Liver (tissue), 9 donors: Measurements from ENCODE around the gene WDR90. TPM values are rescaled to one million over a fixed set of nuclear protein-coding genes. Genes with fewer than 3 reads are reported as not detected.

ENCODE experiments used
- DNase-seq: peaks from one replicate; pipeline ENCODE4 v3.0.0-alpha.2; 2017; ENCODE audit warnings: low spot score
- H3K27ac ChIP-seq, 2 donors: one replicate each; pipeline ENCODE4 v1.7.0; 2013; ENCODE audit warnings: inconsistent platforms in 2 of 2, low read length in 2 of 2, control low read depth in 1 of 2, low read depth in 1 of 2, mild to moderate bottlenecking in 1 of 2
- H3K27me3 ChIP-seq, 4 donors: one replicate each; pipeline versions ENCODE4 v1.6.1 to v1.7.0; 2013; ENCODE audit warnings: low read length in 3 of 4, inconsistent platforms in 1 of 4, mild to moderate bottlenecking in 1 of 4, moderate library complexity in 1 of 4; ENCODE audit not compliant: control insufficient read depth in 4 of 4, insufficient read depth in 4 of 4
- H3K36me3 ChIP-seq, 4 donors: one replicate each; pipeline versions ENCODE4 v1.6.1 to v1.7.0; 2013; ENCODE audit warnings: low read length in 3 of 4, mild to moderate bottlenecking in 3 of 4, low read depth in 1 of 4, moderate library complexity in 1 of 4; ENCODE audit not compliant: control insufficient read depth in 4 of 4, insufficient read depth in 3 of 4
- H3K4me1 ChIP-seq, 4 donors: one replicate each; pipeline versions ENCODE4 v1.6.1 to v1.7.0; 2013; ENCODE audit warnings: low read length in 3 of 4, mild to moderate bottlenecking in 3 of 4, moderate library complexity in 1 of 4; ENCODE audit not compliant: control insufficient read depth in 4 of 4, insufficient read depth in 4 of 4
- H3K4me3 ChIP-seq, 3 donors: one replicate each; pipeline versions ENCODE4 v1.6.1 to v1.7.0; 2013; ENCODE audit warnings: low read length in 3 of 3, control low read depth in 1 of 3, low read depth in 1 of 3, mild to moderate bottlenecking in 1 of 3
- H3K9ac ChIP-seq, 2 donors: one replicate each; pipeline ENCODE4 v1.7.0; 2013; ENCODE audit warnings: low read length in 2 of 2, mild to moderate bottlenecking in 2 of 2, moderate library complexity in 2 of 2, control low read depth in 1 of 2, low read depth in 1 of 2
- H3K9me3 ChIP-seq, 4 donors: one replicate each; pipeline versions ENCODE4 v1.6.1 to v1.7.0; 2013; ENCODE audit warnings: low read length in 3 of 4; ENCODE audit not compliant: control insufficient read depth in 4 of 4
- ATF3 ChIP-seq: IDR thresholded peaks from 2 replicates; pipeline ENCODE4 v1.6.1; 2016; ENCODE audit warnings: antibody characterized with exemption
- FOXA2 ChIP-seq: IDR thresholded peaks from 2 replicates; pipeline ENCODE4 v1.6.1; 2016; ENCODE audit warnings: antibody characterized with exemption
- GABPA ChIP-seq, 2 donors: IDR thresholded peaks in 1 of 2; conservative IDR thresholded peaks in 1 of 2; 2 replicates each; pipeline ENCODE4 v1.6.1; 2016; ENCODE audit warnings: antibody characterized with exemption in 2 of 2, mild to moderate bottlenecking in 1 of 2, moderate library complexity in 1 of 2
- MAX ChIP-seq: IDR thresholded peaks from 2 replicates; pipeline ENCODE4 v1.6.1; 2016; ENCODE audit warnings: antibody characterized with exemption
- NR2F2 ChIP-seq: IDR thresholded peaks from 2 replicates; pipeline ENCODE4 v1.6.1; 2016; ENCODE audit warnings: antibody characterized with exemption
- RAD21 ChIP-seq, 2 donors: IDR thresholded peaks; 2 replicates each; pipeline ENCODE4 v1.6.1; 2016; ENCODE audit warnings: antibody characterized with exemption in 2 of 2, mild to moderate bottlenecking in 2 of 2
- REST ChIP-seq: IDR thresholded peaks from 2 replicates; pipeline ENCODE4 v1.6.1; 2016; ENCODE audit warnings: antibody characterized with exemption, mild to moderate bottlenecking
- SP1 ChIP-seq: IDR thresholded peaks from 2 replicates; pipeline ENCODE4 v1.6.1; 2018; ENCODE audit warnings: antibody characterized with exemption, mild to moderate bottlenecking
- TAF1 ChIP-seq: conservative IDR thresholded peaks from 2 replicates; pipeline ENCODE4 v1.6.1; 2016; ENCODE audit warnings: antibody characterized with exemption, mild to moderate bottlenecking
- YY1 ChIP-seq: IDR thresholded peaks from 2 replicates; pipeline ENCODE4 v1.6.1; 2016; ENCODE audit warnings: antibody characterized with exemption, mild to moderate bottlenecking
- WGBS: extraction: QIAGEN DNeasy Blood & Tissue Kit; methylation state at CpG from one replicate; pipeline ENCODE4 v1.1.7; 2013; 5-methylcytosine and 5-hydroxymethylcytosine counted together
- polyA plus RNA-seq, 2 donors: library from polyadenylated mRNA; stranded (reverse) in 1 of 2; unstranded in 1 of 2; fragments of 200-250 nt in 1 of 2; fragments of >200 nt in 1 of 2; fragmentation: Nextera tagmentation in 1 of 2; extraction: Ambion mirVana in 1 of 2; gene quantifications; one replicate each; pipeline versions ENCODE4 v1.2.1 to v1.2.3, GENCODE V29; 2013 to 2015
- total RNA-seq, 2 donors: library from RNA; depleted of rRNA; stranded (reverse); fragments of >200 nt; gene quantifications; one replicate each; pipeline ENCODE4 v1.2.3, GENCODE V29; 2014
- donor health status: healthy.
- donor health status: healthy.
- donor health status: healthy.
- donor health status: healthy.
- donor health status: healthy.

Gene WDR90
- total and polyA plus RNA-seq, 4 donors, result 4.7 to 13.4 (median 7.9) TPM

GRCh38 chr16:600781-601180 lies 48.4 kb upstream of the WDR90 start:
- Histone ChIP-seq H3K27ac (no peak overlapping the region), H3K4me1 (peaks cover 9 to 34% (median 18%) of the 10 kb centered on the region in 4 donors), H3K9me3 (no peaks in the 10 kb centered on the region), H3K27me3 (no peaks in the 10 kb centered on the region), H3K9ac (no peak overlapping the region), H3K36me3 (peaks cover 0 to 4% (median 2%) of the 10 kb centered on the region in 4 donors), H3K4me3 (no peak overlapping the region)
- WGBS, result 70% methylated on average over 7 of the region's 7 CpGs
- TF ChIP-seq YY1, result no peak
- TF ChIP-seq SP1, result no peak
- TF ChIP-seq ATF3, result no peak
- peak in 1 of 2 donors; percentile 35 for TF ChIP-seq RAD21 (IDR thresholded peaks at IDR 0.05)
- DNase-seq, result no peak

GRCh38 chr16:603933-604332 lies 45.2 kb upstream of the WDR90 start:
- Histone ChIP-seq H3K4me3 (no peak overlapping the region), H3K4me1 (peaks cover 0 to 18% (median 2%) of the 10 kb centered on the region in 4 donors), H3K36me3 (peaks cover 0 to 4% (median 2%) of the 10 kb centered on the region in 4 donors), H3K9me3 (no peaks in the 10 kb centered on the region), H3K27me3 (no peaks in the 10 kb centered on the region), H3K27ac (no peak overlapping the region), H3K9ac (no peak overlapping the region)
- WGBS, result 80% methylated on average over 5 of the region's 5 CpGs
- no peak for TF ChIP-seq FOXA2
- TF ChIP-seq NR2F2, result no peak
- TF ChIP-seq ATF3, result no peak
- TF ChIP-seq TAF1, result no peak
- no peak for TF ChIP-seq GABPA (IDR thresholded peaks at IDR 0.05 in 1 of 2, conservative IDR thresholded peaks at IDR 0.05 in 1 of 2)
- TF ChIP-seq MAX, result no peak
- no peak for DNase-seq

GRCh38 chr16:606656-607307 lies 42.4 kb upstream of the WDR90 start:
- H3K9me3 ChIP-seq, result no peaks in the 10 kb centered on the region
- H3K4me1 ChIP-seq, result peaks cover 2 to 25% (median 11%) of the 10 kb centered on the region in 4 donors
- no peak overlapping the region for H3K9ac ChIP-seq
- no peak for TF ChIP-seq RAD21 (IDR thresholded peaks at IDR 0.05)
- no peak for TF ChIP-seq REST
- no peak for TF ChIP-seq YY1
- H3K27ac ChIP-seq, result no peak overlapping the region
- H3K36me3 ChIP-seq, result no peaks in the 10 kb centered on the region
- no peak overlapping the region for H3K4me3 ChIP-seq
- no peaks in the 10 kb centered on the region for H3K27me3 ChIP-seq
- 97% methylated on average over 22 of the region's 22 CpGs for WGBS
- no peak for DNase-seq
